ENCODE measurements around the gene RHOBTB3.

DNA sequence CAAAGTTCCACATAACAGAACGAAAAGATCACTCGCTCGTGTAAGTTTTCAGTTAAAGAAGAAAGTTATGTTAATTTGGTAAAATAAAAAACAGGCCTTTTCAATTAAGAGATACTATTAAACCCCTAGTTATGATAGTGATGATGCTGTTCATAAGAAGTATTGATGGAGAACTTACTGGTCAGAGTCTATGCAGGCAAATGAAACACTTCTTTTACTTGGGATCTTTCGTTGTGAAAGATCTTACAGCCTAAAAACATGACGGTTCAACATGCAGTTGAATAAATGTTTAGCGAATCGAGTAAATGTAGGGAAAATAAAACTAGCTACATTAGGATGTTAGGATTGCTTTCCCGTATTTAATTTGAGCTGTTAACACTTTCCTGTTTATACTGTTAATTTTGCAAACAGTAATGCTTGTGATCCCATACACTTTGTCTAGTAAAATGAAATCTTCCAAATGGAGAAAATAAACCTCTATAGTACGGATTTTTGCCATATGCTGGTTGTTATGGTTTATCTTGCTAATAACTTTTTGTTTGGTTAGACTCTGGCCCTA, 2.0 kb downstream of the RHOBTB3 start:
- TF ChIP-seq CTCF (IDR thresholded peaks at IDR 0.05) (no peak), POLR2A (IDR thresholded peaks at IDR 0.05) (no peak)

Measured in stomach (tissue), 4 donors.